Endothelial cell of umbilical vein (primary cell): ENCODE results near the gene LONP2. TPM values are rescaled to one million over a fixed set of nuclear protein-coding genes. Genes with fewer than 3 reads are reported as not detected.

Experiments used
- BruUV-seq: library from RNA; stranded (reverse); fragments of 400-500 nt; replicated peaks from 2 replicates; lab custom pipeline; 2021; lab: Mats Ljungman, UMichigan
- CTCF ChIA-PET: fragments of 300-600, 350-600 bp; sonication (Branson Sonifier 250); formaldehyde crosslinking; loops from one replicate; lab custom pipeline; 2021; ENCODE audit warnings: antibody characterized with exemption, inconsistent platforms; lab: Charles Lee
- POLR2A ChIA-PET: fragments of 300-600, 350-600 bp; sonication (Branson Sonifier 250); formaldehyde crosslinking; loops from one replicate; lab custom pipeline; 2021; ENCODE audit warnings: antibody characterized with exemption, inconsistent platforms; lab: Charles Lee
- DNase-seq: peaks from one replicate; pipeline ENCODE4 v3.0.0-alpha.2; 2011; ENCODE audit warnings: low read depth, low spot score
- FAIRE-seq: peaks from 2 replicates; lab custom pipeline; 2011; peaks lifted over from hg19 to GRCh38; lab: Jason Lieb, UNC
- H2AFZ ChIP-seq: 2 replicates; pipeline ENCODE4 v1.6.0; 2012; ENCODE audit warnings: low read depth, low read length, control low read depth, inconsistent platforms
- H3K27ac ChIP-seq: 2 replicates; pipeline ENCODE4 v1.5.1; 2011; ENCODE audit warnings: low read depth, mild to moderate bottlenecking, control low read depth, low read length, moderate library complexity; ENCODE audit not compliant: insufficient read depth
- H3K27me3 ChIP-seq, 2 experiments: 2 replicates each; pipeline versions ENCODE4 v1.6.0 to v1.6.1; 2011; ENCODE audit warnings: low read length in 2 of 2, mixed read lengths in 1 of 2; ENCODE audit not compliant: control insufficient read depth in 2 of 2, insufficient read depth in 2 of 2
- H3K36me3 ChIP-seq, 2 experiments: 2 replicates in 1 of 2; 3 replicates in 1 of 2; pipeline ENCODE4 v1.5.1; 2011; ENCODE audit warnings: low read length in 2 of 2, mild to moderate bottlenecking in 1 of 2, moderate library complexity in 1 of 2; ENCODE audit not compliant: control insufficient read depth in 2 of 2, insufficient read depth in 2 of 2; ENCODE audit errors: extremely low read depth in 1 of 2
- H3K4me1 ChIP-seq: 3 replicates; pipeline ENCODE4 v1.5.1; 2011; ENCODE audit warnings: mild to moderate bottlenecking, low read length; ENCODE audit not compliant: control insufficient read depth, insufficient read depth; ENCODE audit errors: extremely low read depth
- H3K4me2 ChIP-seq: 2 replicates; pipeline ENCODE4 v1.6.1; 2011; ENCODE audit warnings: low read length, control low read depth, mixed read lengths; ENCODE audit not compliant: insufficient read depth
- H3K4me3 ChIP-seq, 3 experiments: fragments of 200-600 bp in 1 of 3; sonication (generic), shearing (Covaris generic) in 1 of 3; replicated peaks in 1 of 3; 2 replicates each; pipeline ENCODE4 v1.5.1; 2011 to 2016; ENCODE audit warnings: control low read depth in 3 of 3, low read length in 3 of 3, mild to moderate bottlenecking in 2 of 3, inconsistent platforms in 1 of 3, low read depth in 1 of 3, moderate library complexity in 1 of 3; ENCODE audit not compliant: insufficient read depth in 1 of 3
- H3K79me2 ChIP-seq: 2 replicates; pipeline ENCODE4 v1.6.0; 2012; ENCODE audit warnings: low read length, inconsistent platforms; ENCODE audit not compliant: control insufficient read depth, insufficient read depth
- H3K9ac ChIP-seq: replicated peaks from 2 replicates; pipeline ENCODE3; 2011; ENCODE audit warnings: low read length, control low read depth; ENCODE audit not compliant: insufficient read depth; ENCODE audit errors: extremely low read depth
- H3K9me1 ChIP-seq: replicated peaks from 3 replicates; pipeline ENCODE4 v1.6.0; 2011; ENCODE audit warnings: mild to moderate bottlenecking, low read length; ENCODE audit not compliant: control insufficient read depth, insufficient read depth; ENCODE audit errors: extremely low read depth
- H3K9me3 ChIP-seq: replicated peaks from 2 replicates; pipeline ENCODE4 v1.5.1; 2012; ENCODE audit warnings: low read length, inconsistent platforms; ENCODE audit not compliant: control insufficient read depth, insufficient read depth
- H4K20me1 ChIP-seq: replicated peaks from 2 replicates; pipeline ENCODE3; 2011; ENCODE audit warnings: mild to moderate bottlenecking, low read length; ENCODE audit not compliant: control insufficient read depth, insufficient read depth; ENCODE audit errors: extremely low read depth
- CTCF ChIP-seq, 2 donors: IDR thresholded peaks; 1 replicate in 1 of 2; 2 replicates in 1 of 2; pipeline ENCODE4 v1.5.1; 2011; ENCODE audit warnings: low read length in 2 of 2, mild to moderate bottlenecking in 2 of 2, moderate library complexity in 2 of 2, control low read depth in 1 of 2, inconsistent platforms in 1 of 2, low read depth in 1 of 2; ENCODE audit not compliant: insufficient read depth in 1 of 2; ENCODE audit errors: extremely low read depth in 1 of 2
- EZH2 ChIP-seq: IDR thresholded peaks from 2 replicates; pipeline ENCODE4 v1.6.1; 2012; ENCODE audit warnings: borderline replicate concordance, low read depth, mild to moderate bottlenecking, moderate library complexity, low read length, inconsistent platforms; ENCODE audit not compliant: severe bottlenecking
- FOS ChIP-seq: IDR thresholded peaks from 2 replicates; pipeline ENCODE4 v1.6.1; 2011; ENCODE audit warnings: mild to moderate bottlenecking, low read length, moderate library complexity, borderline replicate concordance; ENCODE audit not compliant: insufficient read depth
- GATA2 ChIP-seq: IDR thresholded peaks from 2 replicates; pipeline ENCODE4 v1.7.0; 2011; ENCODE audit warnings: low read depth, mild to moderate bottlenecking, moderate library complexity, mixed read lengths, low read length; ENCODE audit not compliant: insufficient read length, insufficient read depth
- JUN ChIP-seq: IDR thresholded peaks from 2 replicates; pipeline ENCODE4 v1.6.1; 2011; ENCODE audit warnings: borderline replicate concordance, low read depth; ENCODE audit not compliant: insufficient read length, insufficient read depth
- MAX ChIP-seq: IDR thresholded peaks from 2 replicates; pipeline ENCODE4 v1.6.1; 2011; ENCODE audit not compliant: insufficient read depth, insufficient read length
- MYC ChIP-seq: IDR thresholded peaks from one replicate; pipeline ENCODE4 v1.6.1; 2011; ENCODE audit warnings: mild to moderate bottlenecking, low read depth, low read length
- POLR2A ChIP-seq: IDR thresholded peaks from 2 replicates; pipeline ENCODE4 v1.6.1; 2012; ENCODE audit warnings: low read depth, mild to moderate bottlenecking, control low read depth, low read length
- POLR2AphosphoS5 ChIP-seq: IDR thresholded peaks from 2 replicates; pipeline ENCODE4 v1.6.1; 2012; ENCODE audit warnings: low read depth, mild to moderate bottlenecking, control low read depth, low read length, moderate library complexity; ENCODE audit not compliant: insufficient read depth
- dilution Hi-C: fragments of 300-500 bp; cut with MboI; formaldehyde crosslinking; loops from one replicate; pipeline ENCODE4 v1.15.0; 2019; ENCODE audit warnings: low sequenced_read_pairs; ENCODE audit not compliant: extremely low pct_ligation_motif_present
- intact Hi-C: fragments of 100-400 bp; cut with micrococcal nuclease; formaldehyde crosslinking; loops from one replicate; pipeline ENCODE4 v1.10.0; 2022
- polyA plus RNA-seq, 4 experiments: library from polyadenylated mRNA; depleted of rRNA in 3 of 4; stranded (reverse) in 3 of 4; unstranded in 1 of 4; fragments of >200 nt; gene quantifications; 2 replicates each; pipeline versions ENCODE4 v1.2.1 to v1.2.3, GENCODE V29; 2011 to 2012; ENCODE audit warnings: missing spikeins in 1 of 4
- total RNA-seq: library from RNA; stranded (reverse); gene quantifications from 2 replicates; pipeline ENCODE4 v1.2.3, GENCODE V29; 2021

LONP2 gene
- total and polyA plus RNA-seq, 2 donors (not counting 3 experiments of a cell fraction or from before 2014, with no cell fraction given) = 13.5 to 38.4 TPM

DNA sequence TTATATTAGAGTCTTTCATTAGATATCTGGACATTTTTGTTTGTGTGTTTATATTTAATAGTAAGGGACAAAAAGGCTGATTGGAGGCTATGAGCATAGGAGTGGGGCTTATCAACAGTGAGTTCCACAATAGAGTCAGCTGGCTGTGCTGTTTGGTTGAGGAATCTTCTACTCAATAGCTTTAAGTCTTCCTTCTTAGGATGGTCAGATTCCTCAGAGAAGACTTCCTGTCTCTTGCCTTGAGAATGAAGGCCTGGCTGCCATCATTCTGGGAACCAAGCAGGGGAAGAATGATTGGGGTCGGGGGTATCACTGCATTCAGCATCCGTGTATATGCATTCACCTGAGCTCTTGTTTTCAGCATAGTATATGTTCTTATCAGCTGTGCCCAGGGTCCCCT, 35.1 kb downstream of the LONP2 start:
- intact Hi-C loops = loop anchor here (5.0 kb wide), 1 partner anchor 38 kb away; no protein-coding TSS in a partner anchor
- TF ChIP-seq POLR2A (no peak), GATA2 (no peak), EZH2 (no peak), CTCF (IDR thresholded peaks at IDR 0.05; ENCODE audit: extremely low read depth in 1 of 2, insufficient read depth in 1 of 2, low read depth in 1 of 2, low read length in 2 of 2) (no peak), MYC (no peak)
- Histone ChIP-seq H3K27me3 (no peaks in the 10 kb centered on the region), H3K36me3 (peaks cover 0 to 4% of the 10 kb centered on the region in 2 experiments), H4K20me1 (no peaks in the 10 kb centered on the region), H3K27ac (no peak overlapping the region), H3K4me3 (no peak overlapping the region), H3K4me2 (no peak overlapping the region), H3K9me1 (peaks cover 2% of the 10 kb centered on the region), H3K9ac (no peak overlapping the region), H3K9me3 (no peaks in the 10 kb centered on the region), H3K4me1 (peaks cover 39% of the 10 kb centered on the region), H2AFZ (no peak overlapping the region), H3K79me2 (peaks cover 5% of the 10 kb centered on the region)
- FAIRE-seq (no peak), DNase-seq (peak; percentile 46)
- CTCF ChIA-PET = interaction anchor here (1.2 to 2.5 kb wide), 2 partner anchors 22 to 38 kb away, joined by 3 to 6 read pairs; no protein-coding TSS in a partner anchor
- dilution Hi-C loops = no loop called here
- no TSS peak for BruUV-seq
- POLR2A ChIA-PET = no interaction called here

GRCh38 chr16:48280546-48280945, 36.4 kb downstream of the LONP2 start:
- ChIA-PET POLR2A (no interaction called here), CTCF (interaction anchor here (2.5 kb wide), 1 partner anchor 37 kb away, joined by 6 read pairs; no protein-coding TSS in a partner anchor)
- no peak overlapping the region for H3K9ac ChIP-seq
- no peaks in the 10 kb centered on the region for H3K9me3 ChIP-seq
- no TSS peak for BruUV-seq
- no peak overlapping the region for H3K4me2 ChIP-seq
- peaks cover 2% of the 10 kb centered on the region for H3K9me1 ChIP-seq
- H2AFZ ChIP-seq = no peak overlapping the region
- intact Hi-C loops = no loop called here
- no peaks in the 10 kb centered on the region for H3K27me3 ChIP-seq
- no peak overlapping the region for H3K4me3 ChIP-seq
- DNase-seq = no peak
- H3K4me1 ChIP-seq = peaks cover 39% of the 10 kb centered on the region
- H3K27ac ChIP-seq = no peak overlapping the region
- TF ChIP-seq MAX (no peak), EZH2 (no peak), JUN (no peak), MYC (no peak), CTCF (IDR thresholded peaks at IDR 0.05; ENCODE audit: extremely low read depth in 1 of 2, insufficient read depth in 1 of 2, low read depth in 1 of 2, low read length in 2 of 2) (no peak), FOS (no peak), GATA2 (no peak), POLR2AphosphoS5 (no peak), POLR2A (no peak)
- dilution Hi-C loops = no loop called here
- peaks cover 5% of the 10 kb centered on the region for H3K79me2 ChIP-seq
- FAIRE-seq = no peak
- H4K20me1 ChIP-seq = no peaks in the 10 kb centered on the region
- peaks cover 0 to 4% of the 10 kb centered on the region in 2 experiments for H3K36me3 ChIP-seq
